IMR-90 (cell line): ENCODE results near the gene POLR1C.

Experiments used
- BHLHE40 ChIP-seq: fragments of 150-350 bp; IDR thresholded peaks from 2 replicates; pipeline ENCODE4 v1.6.1; 2016; ENCODE audit warnings: mild to moderate bottlenecking, low read depth, low read length
- POLR2A ChIP-seq: IDR thresholded peaks from 2 replicates; pipeline ENCODE4 v1.6.1; 2012; ENCODE audit warnings: mild to moderate bottlenecking, low read depth, low read length
- TF ChIP-seq, protein P1 (sequence below): conservative IDR thresholded peaks from 2 replicates; pipeline ENCODE4 v1.5.1; 2012; ENCODE audit warnings: mild to moderate bottlenecking, low read depth, low read length, improper control_type of control experiment

GRCh38 chr6:43516697-43517504 is at the start of gene POLR1C, which contains the start of gene YIPF3:
- TF ChIP-seq, protein P1, sequence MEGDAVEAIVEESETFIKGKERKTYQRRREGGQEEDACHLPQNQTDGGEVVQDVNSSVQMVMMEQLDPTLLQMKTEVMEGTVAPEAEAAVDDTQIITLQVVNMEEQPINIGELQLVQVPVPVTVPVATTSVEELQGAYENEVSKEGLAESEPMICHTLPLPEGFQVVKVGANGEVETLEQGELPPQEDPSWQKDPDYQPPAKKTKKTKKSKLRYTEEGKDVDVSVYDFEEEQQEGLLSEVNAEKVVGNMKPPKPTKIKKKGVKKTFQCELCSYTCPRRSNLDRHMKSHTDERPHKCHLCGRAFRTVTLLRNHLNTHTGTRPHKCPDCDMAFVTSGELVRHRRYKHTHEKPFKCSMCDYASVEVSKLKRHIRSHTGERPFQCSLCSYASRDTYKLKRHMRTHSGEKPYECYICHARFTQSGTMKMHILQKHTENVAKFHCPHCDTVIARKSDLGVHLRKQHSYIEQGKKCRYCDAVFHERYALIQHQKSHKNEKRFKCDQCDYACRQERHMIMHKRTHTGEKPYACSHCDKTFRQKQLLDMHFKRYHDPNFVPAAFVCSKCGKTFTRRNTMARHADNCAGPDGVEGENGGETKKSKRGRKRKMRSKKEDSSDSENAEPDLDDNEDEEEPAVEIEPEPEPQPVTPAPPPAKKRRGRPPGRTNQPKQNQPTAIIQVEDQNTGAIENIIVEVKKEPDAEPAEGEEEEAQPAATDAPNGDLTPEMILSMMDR, result no peak
- peak; percentile 90 for TF ChIP-seq POLR2A
- no peak for TF ChIP-seq BHLHE40
